Measurements from ENCODE around the gene JAKMIP2.

DNA sequence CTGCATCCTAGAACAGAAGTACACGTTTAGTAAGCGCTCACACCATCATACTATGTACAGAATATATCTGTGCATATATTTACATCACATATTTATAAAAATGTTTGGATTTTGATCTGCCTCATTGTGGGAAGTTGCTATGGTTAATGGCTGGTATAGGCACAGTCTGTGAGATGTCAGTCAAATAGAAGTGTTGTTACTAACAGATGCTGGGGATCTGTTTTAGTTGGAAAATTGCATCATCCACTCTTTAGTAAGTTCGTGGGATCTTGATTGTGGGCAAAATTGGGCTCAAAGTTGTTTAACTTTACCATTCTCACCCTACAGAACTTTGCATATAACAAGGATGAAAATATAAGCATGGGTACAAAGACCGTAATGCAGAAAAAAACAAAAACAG, 196.3 kb downstream of the JAKMIP2 start:
- TF ChIP-seq POLR2AphosphoS5 (IDR thresholded peaks at IDR 0.05; ENCODE audit: low read depth, low read length) (no peak), REST (IDR thresholded peaks at IDR 0.05; ENCODE audit: low read depth, low read length) (no peak), EP300 (IDR thresholded peaks at IDR 0.05; ENCODE audit: borderline replicate concordance in 1 of 2, low read depth in 1 of 2, low read length in 1 of 2) (no peak), FOSL2 (IDR thresholded peaks at IDR 0.05; ENCODE audit: borderline replicate concordance, low read depth) (no peak), TAF1 (IDR thresholded peaks at IDR 0.05; ENCODE audit: borderline replicate concordance, low read depth, low read length) (no peak), RCOR1 (IDR thresholded peaks at IDR 0.05; ENCODE audit: low read length) (no peak), SMC3 (IDR thresholded peaks at IDR 0.05; ENCODE audit: low read depth, low read length) (no peak), CHD2 (IDR thresholded peaks at IDR 0.05; ENCODE audit: low read length, partially characterized antibody) (no peak), USF2 (IDR thresholded peaks at IDR 0.05; ENCODE audit: borderline replicate concordance, low read depth, low read length) (no peak), TCF12 (IDR thresholded peaks at IDR 0.05) (no peak), GABPA (IDR thresholded peaks at IDR 0.05; ENCODE audit: low read depth) (no peak), MXI1 (IDR thresholded peaks at IDR 0.05; ENCODE audit: low read depth, low read length) (no peak), JUND (IDR thresholded peaks at IDR 0.05) (no peak)
- TF ChIP-seq, protein P1, sequence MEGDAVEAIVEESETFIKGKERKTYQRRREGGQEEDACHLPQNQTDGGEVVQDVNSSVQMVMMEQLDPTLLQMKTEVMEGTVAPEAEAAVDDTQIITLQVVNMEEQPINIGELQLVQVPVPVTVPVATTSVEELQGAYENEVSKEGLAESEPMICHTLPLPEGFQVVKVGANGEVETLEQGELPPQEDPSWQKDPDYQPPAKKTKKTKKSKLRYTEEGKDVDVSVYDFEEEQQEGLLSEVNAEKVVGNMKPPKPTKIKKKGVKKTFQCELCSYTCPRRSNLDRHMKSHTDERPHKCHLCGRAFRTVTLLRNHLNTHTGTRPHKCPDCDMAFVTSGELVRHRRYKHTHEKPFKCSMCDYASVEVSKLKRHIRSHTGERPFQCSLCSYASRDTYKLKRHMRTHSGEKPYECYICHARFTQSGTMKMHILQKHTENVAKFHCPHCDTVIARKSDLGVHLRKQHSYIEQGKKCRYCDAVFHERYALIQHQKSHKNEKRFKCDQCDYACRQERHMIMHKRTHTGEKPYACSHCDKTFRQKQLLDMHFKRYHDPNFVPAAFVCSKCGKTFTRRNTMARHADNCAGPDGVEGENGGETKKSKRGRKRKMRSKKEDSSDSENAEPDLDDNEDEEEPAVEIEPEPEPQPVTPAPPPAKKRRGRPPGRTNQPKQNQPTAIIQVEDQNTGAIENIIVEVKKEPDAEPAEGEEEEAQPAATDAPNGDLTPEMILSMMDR (IDR thresholded peaks at IDR 0.05) = no peak
